ENCODE measurements around the gene PARP9. TPM values are rescaled to one million over a fixed set of nuclear protein-coding genes. Genes with fewer than 3 reads are reported as not detected.

PARP9 gene
- total and polyA plus RNA-seq, 2 of the 13 experiments (the other 11 are each of a cell fraction or from before 2014, with no cell fraction given) = 6.5 to 10.6 TPM

DNA sequence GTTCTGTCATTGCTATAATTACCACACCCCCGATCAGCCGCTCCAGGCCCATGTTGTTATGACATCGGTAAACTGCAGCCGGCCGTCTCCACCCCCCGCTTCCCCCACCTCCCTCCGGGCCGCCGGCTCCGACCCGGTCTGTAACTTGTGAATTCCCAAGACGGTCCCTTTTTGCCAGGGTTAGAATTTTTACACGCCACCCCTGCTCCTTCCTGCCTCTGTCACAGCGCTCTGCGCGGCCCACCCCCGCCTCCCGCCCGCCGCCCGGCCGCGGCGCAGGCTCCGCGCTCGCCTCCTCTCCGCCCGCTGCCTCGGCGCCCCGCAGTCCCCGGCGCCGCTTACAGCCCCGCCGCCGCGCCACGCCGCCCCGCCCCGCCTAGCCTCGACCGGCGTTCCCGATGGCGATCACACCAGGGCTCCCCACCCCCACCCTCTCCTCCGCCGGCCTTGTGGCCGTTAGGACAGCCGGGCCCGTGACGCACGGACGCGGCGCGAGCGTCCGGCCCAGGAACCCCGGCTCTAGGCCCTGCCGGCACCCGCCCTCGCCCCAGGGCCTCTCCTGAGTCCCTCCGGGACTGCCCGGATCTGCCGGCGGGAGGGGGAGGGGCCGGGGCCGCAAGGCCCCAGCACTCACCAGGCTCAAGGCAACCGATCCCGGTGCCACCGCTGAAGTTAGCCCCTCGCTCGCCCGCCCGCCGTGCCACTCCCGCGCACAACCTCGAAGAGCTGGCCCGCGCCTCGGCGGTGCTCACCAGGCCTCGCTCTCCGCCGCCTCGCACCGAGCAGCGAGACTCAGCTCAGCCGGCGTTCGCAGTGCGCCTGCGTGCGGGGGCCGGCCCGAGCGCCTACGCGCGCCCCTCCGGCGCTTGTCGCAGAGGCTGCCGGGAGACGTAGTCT, 49.7 kb downstream of the PARP9 start, which contains the start of gene KPNA1 (continued):
- TF ChIP-seq, protein P1, sequence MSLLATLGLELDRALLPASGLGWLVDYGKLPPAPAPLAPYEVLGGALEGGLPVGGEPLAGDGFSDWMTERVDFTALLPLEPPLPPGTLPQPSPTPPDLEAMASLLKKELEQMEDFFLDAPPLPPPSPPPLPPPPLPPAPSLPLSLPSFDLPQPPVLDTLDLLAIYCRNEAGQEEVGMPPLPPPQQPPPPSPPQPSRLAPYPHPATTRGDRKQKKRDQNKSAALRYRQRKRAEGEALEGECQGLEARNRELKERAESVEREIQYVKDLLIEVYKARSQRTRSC (CRISPR knock-in tag; IDR thresholded peaks at IDR 0.05; ENCODE audit: low read depth) = no peak
- TF ChIP-seq ZNF33B (CRISPR knock-in tag; IDR thresholded peaks at IDR 0.05) = peak; percentile 77; the same call in 1 of the 2 replicates
- TF ChIP-seq SNAI1 (CRISPR knock-in tag; IDR thresholded peaks at IDR 0.05; ENCODE audit: borderline replicate concordance) = no peak
- TF ChIP-seq RAD21 (CRISPR knock-in tag; IDR thresholded peaks at IDR 0.05) = peak; percentile 64
- peak; percentile 29; the same call in 1 of the 2 replicates for TF ChIP-seq CHD2 (IDR thresholded peaks at IDR 0.05; ENCODE audit: low read depth, low read length)
- TF ChIP-seq, protein P2, sequence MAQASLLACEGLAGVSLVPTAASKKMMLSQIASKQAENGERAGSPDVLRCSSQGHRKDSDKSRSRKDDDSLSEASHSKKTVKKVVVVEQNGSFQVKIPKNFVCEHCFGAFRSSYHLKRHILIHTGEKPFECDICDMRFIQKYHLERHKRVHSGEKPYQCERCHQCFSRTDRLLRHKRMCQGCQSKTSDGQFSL (CRISPR knock-in tag; IDR thresholded peaks at IDR 0.05) = 0 out of 2 replicates have a peak, but pooled peaks have one; percentile 53
- TF ChIP-seq, protein P3, sequence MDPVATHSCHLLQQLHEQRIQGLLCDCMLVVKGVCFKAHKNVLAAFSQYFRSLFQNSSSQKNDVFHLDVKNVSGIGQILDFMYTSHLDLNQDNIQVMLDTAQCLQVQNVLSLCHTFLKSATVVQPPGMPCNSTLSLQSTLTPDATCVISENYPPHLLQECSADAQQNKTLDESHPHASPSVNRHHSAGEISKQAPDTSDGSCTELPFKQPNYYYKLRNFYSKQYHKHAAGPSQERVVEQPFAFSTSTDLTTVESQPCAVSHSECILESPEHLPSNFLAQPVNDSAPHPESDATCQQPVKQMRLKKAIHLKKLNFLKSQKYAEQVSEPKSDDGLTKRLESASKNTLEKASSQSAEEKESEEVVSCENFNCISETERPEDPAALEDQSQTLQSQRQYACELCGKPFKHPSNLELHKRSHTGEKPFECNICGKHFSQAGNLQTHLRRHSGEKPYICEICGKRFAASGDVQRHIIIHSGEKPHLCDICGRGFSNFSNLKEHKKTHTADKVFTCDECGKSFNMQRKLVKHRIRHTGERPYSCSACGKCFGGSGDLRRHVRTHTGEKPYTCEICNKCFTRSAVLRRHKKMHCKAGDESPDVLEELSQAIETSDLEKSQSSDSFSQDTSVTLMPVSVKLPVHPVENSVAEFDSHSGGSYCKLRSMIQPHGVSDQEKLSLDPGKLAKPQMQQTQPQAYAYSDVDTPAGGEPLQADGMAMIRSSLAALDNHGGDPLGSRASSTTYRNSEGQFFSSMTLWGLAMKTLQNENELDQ (CRISPR knock-in tag; IDR thresholded peaks at IDR 0.05; ENCODE audit: borderline replicate concordance) = no peak; the same call in 1 of the 2 replicates
- TF ChIP-seq, protein P4, sequence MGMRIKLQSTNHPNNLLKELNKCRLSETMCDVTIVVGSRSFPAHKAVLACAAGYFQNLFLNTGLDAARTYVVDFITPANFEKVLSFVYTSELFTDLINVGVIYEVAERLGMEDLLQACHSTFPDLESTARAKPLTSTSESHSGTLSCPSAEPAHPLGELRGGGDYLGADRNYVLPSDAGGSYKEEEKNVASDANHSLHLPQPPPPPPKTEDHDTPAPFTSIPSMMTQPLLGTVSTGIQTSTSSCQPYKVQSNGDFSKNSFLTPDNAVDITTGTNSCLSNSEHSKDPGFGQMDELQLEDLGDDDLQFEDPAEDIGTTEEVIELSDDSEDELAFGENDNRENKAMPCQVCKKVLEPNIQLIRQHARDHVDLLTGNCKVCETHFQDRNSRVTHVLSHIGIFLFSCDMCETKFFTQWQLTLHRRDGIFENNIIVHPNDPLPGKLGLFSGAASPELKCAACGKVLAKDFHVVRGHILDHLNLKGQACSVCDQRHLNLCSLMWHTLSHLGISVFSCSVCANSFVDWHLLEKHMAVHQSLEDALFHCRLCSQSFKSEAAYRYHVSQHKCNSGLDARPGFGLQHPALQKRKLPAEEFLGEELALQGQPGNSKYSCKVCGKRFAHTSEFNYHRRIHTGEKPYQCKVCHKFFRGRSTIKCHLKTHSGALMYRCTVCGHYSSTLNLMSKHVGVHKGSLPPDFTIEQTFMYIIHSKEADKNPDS (CRISPR knock-in tag; IDR thresholded peaks at IDR 0.05) = peak; percentile 61; the same call in 1 of the 2 replicates
- no peak for TF ChIP-seq HNRNPUL1 (IDR thresholded peaks at IDR 0.05; ENCODE audit: low read depth, low read length)
- no peak for TF ChIP-seq ZNF326 (CRISPR knock-in tag; IDR thresholded peaks at IDR 0.05; ENCODE audit: borderline replicate concordance)
- TF ChIP-seq ZNF337 (CRISPR knock-in tag; IDR thresholded peaks at IDR 0.05; ENCODE audit: borderline replicate concordance, low read depth) = no peak
- TF ChIP-seq SIX1 (CRISPR knock-in tag; IDR thresholded peaks at IDR 0.05; ENCODE audit: borderline replicate concordance) = no peak
- TF ChIP-seq ZNF138 (CRISPR knock-in tag; IDR thresholded peaks at IDR 0.05; ENCODE audit: low read depth) = peak; percentile 70
- no peak for TF ChIP-seq TCF12 (IDR thresholded peaks at IDR 0.05)
- peak; percentile 77 for TF ChIP-seq TCF12 (CRISPR knock-in tag; IDR thresholded peaks at IDR 0.05)
- peak; percentile 81 for TF ChIP-seq WIZ (CRISPR knock-in tag; IDR thresholded peaks at IDR 0.05)
